Naive thymus-derived CD8-positive, alpha-beta T cell (primary cell): ENCODE measurements around the gene ZNHIT1. TPM values are rescaled to one million over a fixed set of nuclear protein-coding genes. Genes with fewer than 3 reads are reported as not detected.

Source experiments
- ATAC-seq, 2 donors: fragments of 150-1000 bp; cut with Tn5 transposase in 1 of 2; sonication (Bioruptor Pico), chemical (Tn5 transposase) in 1 of 2; 1 replicate in 1 of 2; 2 replicates in 1 of 2; pipeline ENCODE4 v1.10.0; 2021; ENCODE audit warnings: mild to moderate bottlenecking in 2 of 2, moderate library complexity in 2 of 2
- POLR2A ChIA-PET: fragments of 350-600 bp; sonication (Branson Sonifier 250); formaldehyde crosslinking; loops from one replicate; lab custom pipeline; 2021; ENCODE audit warnings: antibody characterized with exemption; lab: Charles Lee
- DNase-seq, 10 donors: peaks; one replicate each; pipeline versions ENCODE4 v3.0.0 to v3.0.0-alpha.2; 2020 to 2022
- H3K27ac Mint-ChIP-seq, 10 donors: one replicate each; pipeline ENCODE4 v1.8.0; 2020 to 2022; ENCODE audit warnings: mild to moderate bottlenecking in 10 of 10, mixed read lengths in 10 of 10, moderate library complexity in 4 of 10, inconsistent platforms in 1 of 10
- H3K27me3 Mint-ChIP-seq, 5 donors: one replicate each; pipeline ENCODE4 v1.8.0; 2021 to 2022; ENCODE audit warnings: mixed read lengths in 5 of 5
- H3K36me3 Mint-ChIP-seq, 3 donors: one replicate each; pipeline ENCODE4 v1.8.0; 2020 to 2022; ENCODE audit warnings: mixed read lengths in 3 of 3, mild to moderate bottlenecking in 2 of 3, inconsistent platforms in 1 of 3
- H3K4me1 Mint-ChIP-seq, 4 donors: one replicate each; pipeline ENCODE4 v1.8.0; 2021 to 2022; ENCODE audit warnings: mixed read lengths in 4 of 4
- H3K4me3 Mint-ChIP-seq, 10 donors: one replicate each; pipeline ENCODE4 v1.8.0; 2020 to 2022; ENCODE audit warnings: mild to moderate bottlenecking in 10 of 10, mixed read lengths in 10 of 10, moderate library complexity in 6 of 10, inconsistent platforms in 1 of 10
- H3K9me3 Mint-ChIP-seq, 9 donors: one replicate each; pipeline ENCODE4 v1.8.0; 2020 to 2022; ENCODE audit warnings: mixed read lengths in 9 of 9, mild to moderate bottlenecking in 3 of 9, inconsistent platforms in 1 of 9, moderate library complexity in 1 of 9
- polyA plus RNA-seq, 3 donors: library from polyadenylated mRNA; unstranded; fragments of 300-500 nt; fragmentation: Illumina TruSeq; gene quantifications; one replicate each; pipeline ENCODE4 v1.2.3, GENCODE V29; 2021
- total RNA-seq, 8 experiments: library from RNA in 2 of 8; stranded (reverse) in 2 of 8; gene quantifications; one replicate each; pipeline ENCODE4 v1.2.3 and lab custom pipeline; 2021 to 2026

Gene ZNHIT1
- total and polyA plus RNA-seq, 5 experiments from 2014 or later = 31.2 to 66.4 (median 50.9) TPM

DNA sequence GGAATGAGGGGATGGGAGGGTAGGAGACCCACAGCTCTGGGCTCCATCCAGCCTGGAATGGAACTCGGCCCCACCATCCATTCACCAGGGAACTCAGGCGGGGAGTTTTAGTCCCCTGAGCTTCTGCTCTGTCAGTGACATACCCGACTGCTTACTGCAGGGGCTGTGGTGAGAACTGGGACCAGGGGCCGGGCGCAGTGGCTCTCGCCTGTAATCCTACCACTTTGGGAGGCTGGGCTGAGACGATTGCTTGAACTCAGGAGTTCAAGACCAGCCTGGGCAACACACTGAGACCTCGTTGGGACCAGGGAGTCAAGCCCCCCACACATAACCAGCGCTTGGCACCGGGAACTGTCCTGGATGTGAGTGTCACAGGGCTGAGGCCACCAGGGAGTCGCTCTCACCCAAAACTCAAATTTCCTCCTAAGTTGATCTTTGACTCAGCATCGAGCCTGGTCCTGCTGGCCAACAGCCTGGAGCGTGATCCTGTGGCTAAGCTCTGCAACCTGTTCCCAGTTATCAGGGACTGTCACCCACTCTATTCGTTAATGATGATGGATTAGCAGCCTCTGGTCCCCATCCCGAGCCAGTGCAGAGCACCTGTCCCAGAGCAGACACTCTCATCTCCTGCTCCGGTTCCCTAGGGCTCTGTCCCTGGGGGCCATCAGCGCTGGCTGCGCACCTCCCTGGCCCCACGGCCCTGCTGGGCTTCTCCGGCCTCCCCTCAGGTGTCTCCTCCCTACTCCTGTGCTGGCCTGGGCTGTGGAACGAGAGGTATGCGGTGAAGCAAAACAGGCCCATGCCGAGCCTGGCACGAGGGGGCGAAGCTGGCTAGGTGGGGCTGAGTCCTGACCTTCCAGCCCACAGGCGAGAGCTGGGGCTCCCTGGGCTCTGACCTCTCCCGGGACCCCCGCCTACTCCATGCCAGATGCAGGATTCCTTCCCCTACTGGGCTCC, 20.5 kb downstream of the ZNHIT1 start:
- H3K9me3 Mint-ChIP-seq = no peaks in the 10 kb centered on the region
- DNase-seq (peak in 1 of 10 donors; percentile 43), ATAC-seq (no peak)
- H3K36me3 Mint-ChIP-seq = peaks cover 0 to 24% (median 4%) of the 10 kb centered on the region in 3 donors
- H3K4me3 Mint-ChIP-seq = no peak overlapping the region
- no peak overlapping the region for H3K27ac Mint-ChIP-seq
- no peaks in the 10 kb centered on the region for H3K27me3 Mint-ChIP-seq
- POLR2A ChIA-PET = no interaction called here
- H3K4me1 Mint-ChIP-seq = peaks cover 2 to 26% (median 12%) of the 10 kb centered on the region in 4 donors

DNA sequence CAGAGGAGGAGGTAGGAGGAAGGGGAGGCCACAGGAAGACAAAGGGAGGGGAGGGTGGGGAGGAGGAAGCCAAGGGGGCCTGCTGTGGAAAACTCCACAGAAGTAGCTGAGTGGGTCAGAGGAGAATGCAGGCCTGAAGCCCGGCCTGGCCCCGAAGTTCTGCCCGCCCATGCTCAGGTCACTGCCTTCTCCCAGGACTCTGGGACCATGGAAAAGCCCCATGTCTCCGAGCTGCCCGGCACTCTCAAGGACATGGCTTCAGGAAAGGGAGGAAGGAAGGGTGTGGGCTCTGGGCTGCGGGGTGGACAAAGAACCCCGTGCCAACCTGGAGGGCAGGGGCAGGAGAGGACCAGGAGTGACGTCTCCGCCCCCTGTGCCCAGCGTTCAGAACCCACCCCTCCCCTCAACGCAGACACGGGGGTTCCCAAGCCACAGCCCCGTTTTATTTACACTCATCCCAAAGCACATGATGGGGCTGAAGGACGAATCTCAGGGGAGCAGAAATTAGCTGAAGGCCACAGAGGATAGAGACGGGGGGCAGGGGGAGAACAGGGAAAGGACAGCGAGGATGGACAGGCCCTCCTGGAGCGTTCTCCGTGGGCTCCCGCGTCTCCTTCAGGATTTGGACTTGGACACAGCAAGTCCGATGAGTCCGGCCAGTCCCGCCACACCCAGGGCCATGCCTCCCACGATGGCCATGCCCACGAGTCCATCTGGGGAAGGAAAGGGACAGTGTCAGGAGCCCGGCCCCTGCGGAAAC, 21.4 kb downstream of the ZNHIT1 start:
- no peak overlapping the region for H3K4me3 Mint-ChIP-seq
- H3K27me3 Mint-ChIP-seq = no peaks in the 10 kb centered on the region
- POLR2A ChIA-PET = no interaction called here
- ATAC-seq = no peak
- no peaks in the 10 kb centered on the region for H3K9me3 Mint-ChIP-seq
- no peak for DNase-seq
- peak overlapping the region in 1 of 10 donors; percentile 48 for H3K27ac Mint-ChIP-seq
- H3K36me3 Mint-ChIP-seq = peaks cover 0 to 24% (median 4%) of the 10 kb centered on the region in 3 donors
- peaks cover 2 to 33% (median 21%) of the 10 kb centered on the region in 4 donors for H3K4me1 Mint-ChIP-seq

GRCh38 chr7:101239951-101240220, 21.9 kb downstream of the ZNHIT1 start:
- Mint-ChIP-seq H3K4me3 (no peak overlapping the region), H3K36me3 (peaks cover 0 to 24% (median 4%) of the 10 kb centered on the region in 3 donors), H3K4me1 (peaks cover 3 to 33% (median 25%) of the 10 kb centered on the region in 4 donors), H3K27ac (no peak overlapping the region), H3K9me3 (no peaks in the 10 kb centered on the region), H3K27me3 (no peaks in the 10 kb centered on the region)
- POLR2A ChIA-PET = no interaction called here
- DNase-seq (no peak), ATAC-seq (no peak)

DNA sequence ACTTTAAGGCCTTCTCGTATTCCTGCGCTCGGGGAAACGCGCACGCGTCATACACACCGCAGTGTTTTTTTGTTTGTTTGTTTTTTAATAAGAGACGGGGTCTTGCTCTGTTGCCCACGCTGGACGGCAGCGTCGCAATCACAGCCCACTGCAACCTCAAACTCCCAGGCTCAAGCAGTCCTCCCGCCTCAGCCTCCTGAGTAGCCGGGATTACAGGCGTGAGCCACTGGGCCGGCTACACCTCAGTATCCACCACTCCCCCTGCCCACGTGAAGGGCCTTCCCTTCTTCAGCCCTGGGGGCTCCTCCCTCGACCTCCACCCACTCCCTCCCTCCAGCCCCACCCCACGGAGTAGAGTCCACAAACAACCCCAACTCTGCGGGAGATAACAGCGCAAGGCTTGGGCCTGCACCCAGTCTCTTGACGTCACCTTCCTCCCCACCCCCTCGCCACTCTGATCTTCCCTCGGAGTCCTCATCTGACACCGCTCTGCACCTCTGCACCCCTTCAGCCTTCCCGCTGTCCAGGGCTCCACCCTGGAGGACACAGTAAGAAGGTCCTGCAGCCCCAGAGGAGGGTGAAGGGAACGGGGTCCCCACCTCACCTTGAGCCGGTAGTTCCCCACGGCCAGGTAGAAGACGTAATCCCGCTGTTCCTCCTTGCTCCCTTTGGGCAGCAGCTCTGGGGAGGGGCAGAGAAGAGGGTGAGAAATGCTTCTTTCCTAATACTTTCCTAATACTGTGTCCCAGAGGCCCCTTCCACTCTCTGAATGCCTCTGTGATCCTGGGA, 22.5 kb downstream of the ZNHIT1 start:
- DNase-seq (no peak), ATAC-seq (no peak)
- H3K27ac Mint-ChIP-seq = peak overlapping the region in 1 of 10 donors; percentile 33
- H3K4me1 Mint-ChIP-seq = peaks cover 3 to 37% (median 30%) of the 10 kb centered on the region in 4 donors
- POLR2A ChIA-PET = interaction anchor here (0.8 to 1.1 kb wide), 2 partner anchors 11 to 60 kb away, joined by 3 to 4 read pairs; no protein-coding TSS in a partner anchor
- H3K4me3 Mint-ChIP-seq = no peak overlapping the region
- H3K27me3 Mint-ChIP-seq = no peaks in the 10 kb centered on the region
- H3K9me3 Mint-ChIP-seq = no peaks in the 10 kb centered on the region
- H3K36me3 Mint-ChIP-seq = peaks cover 0 to 24% (median 4%) of the 10 kb centered on the region in 3 donors

GRCh38 chr7:101241015-101241363, 23.0 kb downstream of the ZNHIT1 start:
- no peaks in the 10 kb centered on the region for H3K9me3 Mint-ChIP-seq
- peaks cover 0 to 24% (median 4%) of the 10 kb centered on the region in 3 donors for H3K36me3 Mint-ChIP-seq
- ATAC-seq (no peak), DNase-seq (no peak)
- POLR2A ChIA-PET = interaction anchor here (0.6 to 1.1 kb wide), 4 partner anchors 10 to 69 kb away, joined by 3 to 4 read pairs (median 3); no protein-coding TSS in a partner anchor
- no peaks in the 10 kb centered on the region for H3K27me3 Mint-ChIP-seq
- peaks cover 5 to 43% (median 36%) of the 10 kb centered on the region in 4 donors for H3K4me1 Mint-ChIP-seq
- H3K27ac Mint-ChIP-seq = peak overlapping the region in 1 of 10 donors; percentile 21
- no peak overlapping the region for H3K4me3 Mint-ChIP-seq

DNA sequence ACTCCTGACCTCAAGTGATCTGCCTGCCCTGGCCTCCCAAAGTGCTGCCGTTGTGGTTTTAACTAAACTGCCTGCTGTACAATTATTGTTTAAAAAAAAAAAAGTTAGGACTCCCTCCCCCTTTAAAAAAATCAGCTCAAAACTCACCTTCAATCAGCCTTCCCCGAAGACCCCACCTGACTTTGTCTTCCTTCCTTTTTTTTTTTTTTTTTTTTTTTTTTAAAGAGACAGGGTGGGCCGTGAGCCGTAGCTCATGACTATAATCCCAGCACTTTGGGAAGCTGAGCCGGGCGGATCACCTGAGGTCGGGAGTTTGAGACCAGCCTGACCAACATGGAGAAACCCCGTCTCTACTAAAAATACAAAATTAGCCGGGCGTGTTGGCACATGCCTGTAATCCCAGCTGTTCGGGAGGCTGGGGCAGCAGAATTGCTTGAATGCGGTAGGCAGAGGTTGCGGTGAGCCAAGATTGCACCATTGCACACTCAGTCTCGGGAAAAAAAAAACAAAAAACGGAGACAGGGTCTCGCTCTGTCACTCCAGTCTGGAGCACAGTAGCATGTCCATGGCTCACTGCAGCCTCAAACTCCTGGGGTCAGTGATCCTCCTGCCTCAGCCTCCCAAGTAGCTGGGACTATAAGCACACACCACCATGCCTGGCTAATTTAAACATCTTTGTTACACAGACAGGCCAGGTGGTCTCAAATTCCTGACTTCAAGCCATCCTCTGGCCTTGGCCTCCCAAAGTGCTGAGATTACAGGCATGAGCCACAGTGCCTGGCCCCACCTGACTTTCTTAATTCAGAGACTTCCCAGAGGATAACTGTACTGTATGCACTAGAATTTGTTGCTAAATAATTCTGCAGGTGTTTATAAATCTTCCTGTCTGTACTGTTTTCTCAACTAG, 23.7 kb downstream of the ZNHIT1 start:
- Mint-ChIP-seq H3K27me3 (no peaks in the 10 kb centered on the region), H3K36me3 (peaks cover 0 to 23% (median 4%) of the 10 kb centered on the region in 3 donors), H3K9me3 (no peaks in the 10 kb centered on the region), H3K4me3 (no peak overlapping the region), H3K4me1 (peaks cover 5 to 46% (median 36%) of the 10 kb centered on the region in 4 donors), H3K27ac (no peak overlapping the region)
- ATAC-seq (no peak), DNase-seq (no peak)
- POLR2A ChIA-PET = interaction anchor here (0.6 to 3.4 kb wide), 7 partner anchors 10 to 764 kb away, joined by 3 to 24 read pairs (median 3); no protein-coding TSS in a partner anchor

DNA sequence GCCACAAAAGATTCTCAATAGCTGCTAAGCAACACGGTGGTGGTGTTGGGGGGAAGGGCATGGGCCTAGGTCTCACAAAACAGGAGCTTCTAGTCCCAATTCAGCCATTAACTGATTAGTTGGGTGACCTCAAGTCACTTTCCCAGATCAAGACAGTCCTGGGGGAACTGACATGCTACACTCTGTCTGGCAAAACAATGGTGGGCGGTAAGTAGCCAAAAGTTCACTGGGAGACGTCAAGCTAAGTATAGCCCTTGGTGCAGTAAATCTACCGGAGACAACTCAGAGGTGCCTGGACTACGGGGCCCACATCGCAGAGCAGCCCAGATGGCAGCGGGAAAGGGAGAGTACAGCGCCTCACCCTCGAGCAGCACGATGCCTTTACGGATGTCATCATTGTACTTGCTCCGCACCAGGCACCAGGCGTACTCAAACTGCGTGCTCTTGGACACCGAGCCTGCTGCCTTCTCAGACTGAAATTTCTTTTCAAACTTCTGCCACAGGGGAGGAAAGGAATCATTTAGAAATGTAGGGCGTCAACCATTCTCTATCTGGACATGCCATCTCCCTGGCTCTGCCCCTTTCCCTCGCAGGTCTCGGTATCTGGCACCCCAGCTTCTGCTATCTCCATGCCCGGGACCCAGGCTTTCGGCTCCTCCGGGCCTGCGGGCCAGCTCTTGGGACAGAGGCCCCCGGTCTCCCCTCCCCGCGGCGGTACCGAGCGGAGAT, 25.8 kb downstream of the ZNHIT1 start:
- H3K4me3 Mint-ChIP-seq = peak overlapping the region; percentile 92 to 100 (median 97)
- H3K27me3 Mint-ChIP-seq = no peaks in the 10 kb centered on the region
- ATAC-seq (no peak), DNase-seq (peak in 1 of 10 donors; percentile 17)
- peaks cover 11 to 55% (median 45%) of the 10 kb centered on the region in 4 donors for H3K4me1 Mint-ChIP-seq
- POLR2A ChIA-PET = interaction anchor here (0.5 to 4.2 kb wide), 15 partner anchors 9 to 1152 kb away, joined by 3 to 59 read pairs (median 5); partner anchors contain the start of genes PLOD3, SRRT, UFSP1 and ZNHIT1
- H3K9me3 Mint-ChIP-seq = no peaks in the 10 kb centered on the region
- H3K36me3 Mint-ChIP-seq = peaks cover 0 to 28% (median 4%) of the 10 kb centered on the region in 3 donors
- peak overlapping the region; percentile 89 to 99 (median 97) for H3K27ac Mint-ChIP-seq

DNA sequence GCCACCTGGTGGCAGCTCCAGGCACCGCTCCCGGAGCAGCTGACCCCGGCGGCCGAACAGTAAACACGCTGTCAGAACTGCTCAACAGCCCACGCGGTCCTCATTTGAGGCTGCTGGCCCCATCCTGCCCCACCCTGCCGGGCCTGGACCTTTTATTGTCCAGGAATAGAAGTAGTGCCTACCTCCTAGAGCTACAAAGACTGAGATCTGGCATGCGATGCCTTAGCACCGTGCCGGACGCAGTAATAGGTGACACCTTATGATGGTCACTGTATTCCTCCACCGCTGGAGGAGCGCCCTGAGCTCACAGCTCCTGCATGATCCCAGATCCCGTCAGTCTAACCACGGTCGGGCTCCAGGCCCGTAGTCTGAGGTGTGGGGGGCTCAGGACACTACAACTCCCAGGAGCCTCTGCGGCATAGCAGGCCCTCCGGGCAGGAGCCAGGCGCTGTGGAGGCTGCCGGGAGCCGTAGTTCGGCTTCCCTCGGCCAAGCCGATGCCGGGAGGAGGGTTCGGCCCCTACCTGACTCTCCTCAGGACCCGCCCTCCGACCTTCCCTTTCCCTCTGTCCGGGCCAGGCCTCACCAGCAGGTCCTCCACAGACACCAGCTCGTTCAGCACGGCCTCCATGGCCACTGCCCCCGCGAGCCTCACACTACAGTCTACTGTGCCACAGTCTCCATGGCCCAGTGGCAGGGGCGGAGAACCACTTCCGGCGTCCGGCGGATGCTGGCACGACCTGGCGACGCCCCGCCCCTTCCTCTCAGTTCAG, 26.6 kb downstream of the ZNHIT1 start, which contains the start of gene FIS1:
Gene FIS1, minus strand, starts transcription at position 707 of the 772 bp plus-strand sequence. Its CDS starts 77 bp downstream, at position 630.
- H3K36me3 Mint-ChIP-seq = peaks cover 0 to 27% (median 4%) of the 10 kb centered on the region in 3 donors
- peaks cover 11 to 58% (median 46%) of the 10 kb centered on the region in 4 donors for H3K4me1 Mint-ChIP-seq
- no peaks in the 10 kb centered on the region for H3K9me3 Mint-ChIP-seq
- no peaks in the 10 kb centered on the region for H3K27me3 Mint-ChIP-seq
- POLR2A ChIA-PET = interaction anchor here (0.6 to 4.2 kb wide), 16 partner anchors 8 to 1151 kb away, joined by 3 to 59 read pairs (median 5); partner anchors contain the start of genes PLOD3, SRRT, UFSP1 and ZNHIT1
- H3K4me3 Mint-ChIP-seq = peak within 1 kb of the TSS; percentile 92 to 100 (median 97)
- ATAC-seq (peak; percentile 95), DNase-seq (peak; percentile 84 to 98 (median 91))
- H3K27ac Mint-ChIP-seq = peak within 1 kb of the TSS; percentile 89 to 99 (median 97)

- peaks cover 14 to 60% (median 50%) of the 10 kb centered on the region in 4 donors for H3K4me1 Mint-ChIP-seq
- H3K36me3 Mint-ChIP-seq = peaks cover 0 to 26% (median 2%) of the 10 kb centered on the region in 3 donors
- POLR2A ChIA-PET = interaction anchor here (0.5 to 4.2 kb wide), 9 partner anchors 10 to 886 kb away, joined by 3 to 59 read pairs (median 5); partner anchors contain the start of genes PLOD3, UFSP1 and ZNHIT1
- peak overlapping the region; percentile 89 to 99 (median 97) for H3K27ac Mint-ChIP-seq
- DNase-seq (no peak), ATAC-seq (no peak)
- no peaks in the 10 kb centered on the region for H3K9me3 Mint-ChIP-seq
- H3K27me3 Mint-ChIP-seq = no peaks in the 10 kb centered on the region
- peak overlapping the region; percentile 92 to 100 (median 97) for H3K4me3 Mint-ChIP-seq
These were observed 27.2 kb downstream of the ZNHIT1 start for GRCh38 chr7:101245147-101245668.
